ENCODE results near the gene PLTP. TPM values are rescaled to one million over a fixed set of nuclear protein-coding genes. Genes with fewer than 3 reads are reported as not detected.

The PLTP gene
- total and polyA plus RNA-seq, 2 experiments from 2014 or later, result 71.7 to 99.6 TPM

GRCh38 chr20:45863543-45864470 lies 48.1 kb downstream of the PLTP start:
- no peaks in the 10 kb centered on the region for H3K9me3 ChIP-seq (ENCODE audit: low read depth)
- no peak overlapping the region for H3K27ac ChIP-seq
- H3K36me3 ChIP-seq, result no peaks in the 10 kb centered on the region
- no peaks in the 10 kb centered on the region for H3K27me3 ChIP-seq
- H3K4me1 ChIP-seq (ENCODE audit: low read depth), result no peaks in the 10 kb centered on the region
- no peak overlapping the region for H3K4me3 ChIP-seq
- DNase-seq (ENCODE audit: low read depth in 1 of 2, low spot score in 1 of 2), result no peak
- TF ChIP-seq CTCF (IDR thresholded peaks at IDR 0.05; ENCODE audit: low read depth, low read length), result no peak

DNA sequence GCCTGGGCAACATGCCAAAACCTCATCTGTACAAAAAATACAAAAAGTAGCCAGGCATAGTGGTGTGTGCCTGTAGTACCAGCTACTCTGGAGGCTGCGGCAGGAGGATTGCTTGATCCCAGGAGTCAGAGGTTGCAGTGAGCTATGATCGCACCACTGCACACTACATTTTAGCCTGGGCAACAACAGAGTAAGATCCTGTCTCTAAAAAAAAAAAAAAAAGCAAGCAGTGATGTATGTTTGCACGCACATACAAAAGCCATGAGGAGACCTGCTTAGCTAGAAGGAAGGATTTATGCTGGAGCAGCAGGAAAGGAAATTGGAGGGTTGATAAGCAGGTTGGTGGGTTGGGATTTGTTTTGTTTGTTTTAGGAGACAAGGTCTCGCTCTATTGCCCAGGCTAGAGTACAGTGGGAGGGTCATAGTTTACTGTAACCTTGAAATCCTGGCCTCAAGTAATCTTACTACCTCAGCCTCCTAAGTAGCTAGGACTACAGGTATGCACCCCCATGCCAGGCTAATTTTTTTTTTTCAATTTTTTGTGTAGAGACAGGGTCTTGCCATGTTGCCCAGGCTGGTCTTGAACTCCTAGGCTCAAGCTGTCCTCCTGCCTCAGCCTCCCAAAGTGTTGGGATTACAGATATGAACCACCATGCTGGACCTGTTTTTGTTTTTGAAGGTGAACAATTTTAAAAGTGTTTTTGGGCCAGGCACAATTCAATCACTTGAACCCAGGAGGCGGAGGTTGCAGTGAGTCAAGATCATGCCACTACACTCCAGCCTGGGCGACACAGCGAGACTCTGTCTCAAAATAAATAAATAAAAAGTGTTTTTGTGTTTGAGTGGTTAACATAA lies 50.5 kb downstream of the PLTP start:
- Histone ChIP-seq H3K4me3 (no peak overlapping the region), H3K27me3 (no peaks in the 10 kb centered on the region), H3K9me3 (ENCODE audit: low read depth) (no peaks in the 10 kb centered on the region), H3K27ac (no peak overlapping the region), H3K4me1 (ENCODE audit: low read depth) (peaks cover 6% of the 10 kb centered on the region), H3K36me3 (no peaks in the 10 kb centered on the region)
- no peak for TF ChIP-seq CTCF (IDR thresholded peaks at IDR 0.05; ENCODE audit: low read depth, low read length)
- no peak for DNase-seq (ENCODE audit: low read depth in 1 of 2, low spot score in 1 of 2)

- Histone ChIP-seq H3K9me3 (ENCODE audit: low read depth) (no peaks in the 10 kb centered on the region), H3K36me3 (no peaks in the 10 kb centered on the region), H3K27me3 (no peaks in the 10 kb centered on the region), H3K4me3 (no peak overlapping the region), H3K27ac (no peak overlapping the region), H3K4me1 (ENCODE audit: low read depth) (peaks cover 12% of the 10 kb centered on the region)
- TF ChIP-seq CTCF (IDR thresholded peaks at IDR 0.05; ENCODE audit: low read depth, low read length), result no peak
- DNase-seq (ENCODE audit: low read depth in 1 of 2, low spot score in 1 of 2), result no peak
These were observed 51.3 kb downstream of the PLTP start for GRCh38 chr20:45860560-45861220.

DNA sequence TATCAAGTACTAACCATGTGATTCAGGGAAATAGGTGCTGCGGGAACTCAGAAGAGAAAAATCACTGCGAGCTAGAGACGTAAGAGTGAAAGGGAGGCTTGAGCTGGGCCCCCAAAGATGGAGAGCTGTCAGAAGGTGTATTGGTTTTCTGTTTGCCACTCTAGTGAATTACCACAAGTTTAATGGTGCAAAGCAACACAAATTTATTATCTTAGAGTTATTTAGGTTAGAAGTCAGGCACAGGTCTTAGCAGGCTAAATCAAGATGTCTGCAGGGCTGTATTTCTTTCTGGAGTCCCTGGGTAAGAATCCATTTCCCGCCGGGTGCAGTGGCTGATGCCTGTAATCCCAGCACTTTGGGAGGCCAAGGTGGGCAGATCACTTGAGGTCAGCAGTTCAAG lies 52.0 kb downstream of the PLTP start:
- TF ChIP-seq CTCF (IDR thresholded peaks at IDR 0.05; ENCODE audit: low read depth, low read length), result no peak
- no peak overlapping the region for H3K4me3 ChIP-seq
- no peaks in the 10 kb centered on the region for H3K36me3 ChIP-seq
- H3K9me3 ChIP-seq (ENCODE audit: low read depth), result no peaks in the 10 kb centered on the region
- H3K27me3 ChIP-seq, result no peaks in the 10 kb centered on the region
- no peak overlapping the region for H3K27ac ChIP-seq
- peaks cover 12% of the 10 kb centered on the region for H3K4me1 ChIP-seq (ENCODE audit: low read depth)
- DNase-seq (ENCODE audit: low read depth in 1 of 2, low spot score in 1 of 2), result no peak

DNA sequence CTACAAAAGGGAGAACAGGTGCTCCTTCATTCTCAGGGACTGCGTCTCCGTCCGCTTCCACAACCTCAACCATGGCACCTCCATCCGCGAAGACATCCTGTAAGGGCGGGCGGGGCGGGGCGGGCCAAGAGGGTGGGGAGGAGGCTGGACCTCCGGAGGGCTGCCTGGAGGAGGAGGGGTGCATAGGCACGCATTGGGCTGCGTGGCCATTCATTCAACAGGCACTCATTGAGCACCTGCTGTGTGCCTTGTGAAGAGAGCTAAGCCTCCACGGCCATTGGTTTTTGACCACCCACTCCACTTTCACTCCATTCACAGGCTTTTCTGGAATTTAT lies 54.1 kb downstream of the PLTP start:
- Histone ChIP-seq H3K9me3 (ENCODE audit: low read depth) (no peaks in the 10 kb centered on the region), H3K4me3 (peak overlapping the region; percentile 60), H3K27me3 (no peaks in the 10 kb centered on the region), H3K4me1 (ENCODE audit: low read depth) (peaks cover 12% of the 10 kb centered on the region), H3K27ac (peak overlapping the region; percentile 73), H3K36me3 (no peaks in the 10 kb centered on the region)
- no peak for DNase-seq (ENCODE audit: low read depth in 1 of 2, low spot score in 1 of 2)
- TF ChIP-seq CTCF (IDR thresholded peaks at IDR 0.05; ENCODE audit: low read depth, low read length), result no peak

Measured in cardiac muscle cell (in vitro differentiated cells and primary cell).